B cell (primary cell): ENCODE results near the gene DCTN4. TPM values are rescaled to one million over a fixed set of nuclear protein-coding genes. Genes with fewer than 3 reads are reported as not detected.
"Not testable (repeated sequence)": the region's sequence is repeated elsewhere in the genome, so short reads cannot be mapped to it uniquely, and the experiment has no call there.

ENCODE experiments used
- ATAC-seq: fragments of 200-7000 bp; cut with Tn5 transposase; one replicate; pipeline ENCODE4 v1.10.0; 2021; ENCODE audit warnings: low read depth, mild to moderate bottlenecking, moderate number of reproducible peaks, moderate library complexity
- CTCF ChIA-PET: fragments of 350-600 bp; sonication (Branson Sonifier 250); formaldehyde crosslinking; loops from one replicate; lab custom pipeline; 2021; ENCODE audit warnings: antibody characterized with exemption, inconsistent platforms; lab: Charles Lee
- POLR2A ChIA-PET: fragments of 350-600 bp; sonication (Branson Sonifier 250); formaldehyde crosslinking; loops from one replicate; lab custom pipeline; 2021; ENCODE audit warnings: antibody characterized with exemption; lab: Charles Lee
- DNase-seq: peaks from one replicate; pipeline ENCODE4 v3.0.0; 2013
- H2AFZ ChIP-seq: 2 replicates; pipeline ENCODE4 v1.6.1; 2012; ENCODE audit warnings: mild to moderate bottlenecking, low read depth, low read length; ENCODE audit not compliant: insufficient read depth, poor library complexity, severe bottlenecking
- H3K27ac ChIP-seq, 2 donors: 1 replicate in 1 of 2; 2 replicates in 1 of 2; pipeline ENCODE4 v1.5.1; 2012 to 2013; ENCODE audit warnings: low read length in 2 of 2, mild to moderate bottlenecking in 2 of 2, moderate library complexity in 1 of 2
- H3K27me3 ChIP-seq, 4 experiments: fragments of 200-600 bp in 1 of 4; sonication (generic) in 1 of 4; replicated peaks in 1 of 4; 1 replicate in 2 of 4; 2 replicates in 2 of 4; pipeline versions ENCODE4 v1.6.1 to v1.7.0; 2013 to 2016; ENCODE audit warnings: low read length in 3 of 4, mild to moderate bottlenecking in 2 of 4, mixed read lengths in 1 of 4, moderate library complexity in 1 of 4; ENCODE audit not compliant: insufficient read depth in 4 of 4, control insufficient read depth in 3 of 4; ENCODE audit errors: control extremely low read depth in 1 of 4
- H3K36me3 ChIP-seq, 2 experiments: replicated peaks in 1 of 2; 1 replicate in 1 of 2; 2 replicates in 1 of 2; pipeline versions ENCODE4 v1.6.1 to v1.7.1; 2013; ENCODE audit warnings: low read length in 1 of 2; ENCODE audit not compliant: insufficient read depth in 2 of 2, control insufficient read depth in 1 of 2; ENCODE audit errors: control extremely low read depth in 1 of 2, extremely low read depth in 1 of 2
- H3K4me1 ChIP-seq, 2 donors: fragments of 200-600 bp in 1 of 2; sonication (generic) in 1 of 2; 1 replicate in 1 of 2; 2 replicates in 1 of 2; pipeline versions ENCODE4 v1.5.1 to v1.6.1; 2013 to 2017; ENCODE audit warnings: low read length in 2 of 2; ENCODE audit not compliant: control insufficient read depth in 2 of 2, insufficient read depth in 2 of 2
- H3K4me2 ChIP-seq: replicated peaks from 2 replicates; pipeline ENCODE3; 2012; ENCODE audit warnings: mild to moderate bottlenecking, low read depth, low read length; ENCODE audit not compliant: poor library complexity, severe bottlenecking
- H3K4me3 ChIP-seq, 5 experiments: fragments of 200-600 bp in 1 of 5; sonication (generic) in 1 of 5; 1 replicate in 3 of 5; 2 replicates in 2 of 5; pipeline versions ENCODE4 v1.5.1 to v1.7.0; 2011 to 2016; ENCODE audit warnings: low read length in 4 of 5, mild to moderate bottlenecking in 4 of 5, low read depth in 2 of 5, control low read depth in 1 of 5, moderate library complexity in 1 of 5; ENCODE audit not compliant: insufficient read depth in 1 of 5; ENCODE audit errors: control extremely low read depth in 1 of 5, extremely low read depth in 1 of 5
- H3K79me2 ChIP-seq: fragments of 200-600 bp; sonication (generic); one replicate; pipeline ENCODE4 v1.6.0; 2016; ENCODE audit warnings: low read length; ENCODE audit not compliant: control insufficient read depth, insufficient read depth
- H3K9ac ChIP-seq: fragments of 200-600 bp; sonication (generic); 2 replicates; pipeline ENCODE4 v1.6.1; 2017; ENCODE audit warnings: mild to moderate bottlenecking, low read length, moderate library complexity
- H3K9me3 ChIP-seq, 3 donors: one replicate each; pipeline versions ENCODE4 v1.6.1 to v1.7.1; 2013; ENCODE audit warnings: low read length in 2 of 3; ENCODE audit not compliant: control insufficient read depth in 2 of 3, insufficient read depth in 1 of 3; ENCODE audit errors: control extremely low read depth in 1 of 3
- H4K20me1 ChIP-seq: 2 replicates; pipeline ENCODE4 v1.6.0; 2012; ENCODE audit warnings: mild to moderate bottlenecking, low read length; ENCODE audit not compliant: insufficient read depth, control insufficient read depth, poor library complexity, severe bottlenecking
- H3K27ac Mint-ChIP-seq: one replicate; pipeline ENCODE4 v1.8.0; 2021; ENCODE audit warnings: mixed read lengths
- H3K27me3 Mint-ChIP-seq: one replicate; pipeline ENCODE4 v1.8.0; 2021; ENCODE audit warnings: mixed read lengths
- H3K4me1 Mint-ChIP-seq: one replicate; pipeline ENCODE4 v1.8.0; 2021; ENCODE audit warnings: mixed read lengths
- H3K4me3 Mint-ChIP-seq: one replicate; pipeline ENCODE4 v1.8.0; 2021; ENCODE audit warnings: mixed read lengths
- H3K9me3 Mint-ChIP-seq: one replicate; pipeline ENCODE4 v1.8.0; 2022; ENCODE audit warnings: mixed read lengths; ENCODE audit not compliant: insufficient read depth
- CTCF ChIP-seq: fragments of 200-600 bp; IDR thresholded peaks from one replicate; pipeline ENCODE4 v1.8.0; 2022; ENCODE audit warnings: antibody characterized with exemption, mild to moderate bottlenecking
- EZH2 ChIP-seq: IDR thresholded peaks from 2 replicates; pipeline ENCODE4 v1.6.1; 2012; ENCODE audit warnings: borderline replicate concordance, low read depth, mild to moderate bottlenecking, moderate library complexity, low read length; ENCODE audit not compliant: insufficient read depth, poor library complexity, severe bottlenecking
- WGBS: methylation state at CpG from one replicate; pipeline ENCODE4 v1.1.5; 2013; ENCODE audit warnings: missing lambda C conversion rate; ENCODE audit not compliant: insufficient coverage; 5-methylcytosine and 5-hydroxymethylcytosine counted together
- intact Hi-C: fragments of 100-400 bp; cut with micrococcal nuclease; formaldehyde crosslinking; loops from one replicate; pipeline ENCODE4 v1.10.0; 2022
- polyA plus RNA-seq: library from polyadenylated mRNA; depleted of rRNA; stranded (reverse); fragments of >200 nt; gene quantifications from 2 replicates; pipeline ENCODE4 v1.2.3, GENCODE V29; 2012
- total RNA-seq, 2 donors: library from RNA; stranded (reverse); fragments of 120-200 nt in 1 of 2; gene quantifications; 1 replicate in 1 of 2; 2 replicates in 1 of 2; pipeline versions ENCODE4 v1.2.3 to v1.2.4, GENCODE V29; 2013 to 2022

The DCTN4 gene
- total and polyA plus RNA-seq, 2 donors (not counting 1 experiment from before 2014, with no cell fraction given) = 11.2 to 54.4 TPM

- Histone ChIP-seq H3K36me3 (no peaks in the 10 kb centered on the region), H3K27me3 (peaks cover 0 to 7% (median 3%) of the 10 kb centered on the region in 4 experiments), H3K9ac (no peak overlapping the region), H3K9me3 (no peaks in the 10 kb centered on the region), H3K79me2 (no peaks in the 10 kb centered on the region), H4K20me1 (no peaks in the 10 kb centered on the region), H2AFZ (no peak overlapping the region), H3K4me3 (no peak overlapping the region), H3K4me2 (no peak overlapping the region), H3K27ac (no peak overlapping the region), H3K4me1 (peaks cover 3 to 4% of the 10 kb centered on the region in 2 donors)
- no peak for ATAC-seq
- 82% methylated on average over 2 of the region's 2 CpGs for WGBS
- H3K27me3 Mint-ChIP-seq = peaks cover 17% of the 10 kb centered on the region
- intact Hi-C loops = no loop called here
- POLR2A ChIA-PET = no interaction called here
- DNase-seq = no peak
- CTCF ChIA-PET = interaction anchor here (0.9 to 2.1 kb wide), 2 partner anchors 18 to 50 kb away, joined by 3 to 14 read pairs; partner anchors contain the start of gene IRGM
- H3K9me3 Mint-ChIP-seq = no peaks in the 10 kb centered on the region
- no peak overlapping the region for H3K4me3 Mint-ChIP-seq
- no peak overlapping the region for H3K27ac Mint-ChIP-seq
- no peaks in the 10 kb centered on the region for H3K4me1 Mint-ChIP-seq
- no peak for TF ChIP-seq CTCF
- TF ChIP-seq EZH2 = no peak
These were observed 38.6 kb upstream of the DCTN4 start for GRCh38 chr5:150797384-150797783.

GRCh38 chr5:150794927-150795326 is 36.1 kb upstream of the DCTN4 start:
- H3K4me3 Mint-ChIP-seq = no peak overlapping the region
- no peaks in the 10 kb centered on the region for H3K4me1 Mint-ChIP-seq
- no CpG with 5 or more reads among the region's 2 CpGs for WGBS
- H3K79me2 ChIP-seq = no peaks in the 10 kb centered on the region
- no peak for TF ChIP-seq CTCF
- TF ChIP-seq EZH2 = no peak
- intact Hi-C loops = no loop called here
- H3K4me3 ChIP-seq = no peak overlapping the region
- ChIA-PET POLR2A (no interaction called here), CTCF (interaction anchor here (1.3 kb wide), 1 partner anchor 52 kb away, joined by 4 read pairs; no protein-coding TSS in a partner anchor)
- ATAC-seq (no peak), DNase-seq (no peak)
- H3K27ac ChIP-seq = no peak overlapping the region
- no peaks in the 10 kb centered on the region for H3K36me3 ChIP-seq
- no peak overlapping the region for H3K27ac Mint-ChIP-seq
- no peaks in the 10 kb centered on the region for H3K9me3 Mint-ChIP-seq
- no peak overlapping the region for H3K9ac ChIP-seq
- H2AFZ ChIP-seq = no peak overlapping the region
- no peaks in the 10 kb centered on the region for H4K20me1 ChIP-seq
- no peaks in the 10 kb centered on the region for H3K9me3 ChIP-seq
- H3K4me1 ChIP-seq = no peaks in the 10 kb centered on the region
- no peak overlapping the region for H3K4me2 ChIP-seq
- H3K27me3 ChIP-seq = peaks cover 0 to 8% (median 8%) of the 10 kb centered on the region in 4 experiments
- peaks cover 33% of the 10 kb centered on the region for H3K27me3 Mint-ChIP-seq

GRCh38 chr5:150793423-150793888 is 34.6 kb upstream of the DCTN4 start:
- peaks cover 0 to 15% (median 13%) of the 10 kb centered on the region in 4 experiments for H3K27me3 ChIP-seq
- WGBS = 90% methylated on average over 1 of the region's 2 CpGs
- H3K27ac ChIP-seq, POLR2A ChIA-PET, H3K4me3 Mint-ChIP-seq, ATAC-seq, H2AFZ ChIP-seq, intact Hi-C loops, H3K27ac Mint-ChIP-seq, H3K4me3 ChIP-seq, H4K20me1 ChIP-seq, DNase-seq, H3K9me3 ChIP-seq, H3K4me2 ChIP-seq, CTCF ChIA-PET, H3K4me1 Mint-ChIP-seq, H3K36me3 ChIP-seq, H3K4me1 ChIP-seq, H3K9me3 Mint-ChIP-seq, H3K79me2 ChIP-seq, H3K9ac ChIP-seq: not testable (repeated sequence)
- peaks cover 47% of the 10 kb centered on the region for H3K27me3 Mint-ChIP-seq
